Mesodermal cell (in vitro differentiated cells): ENCODE results near the gene TMED10.

ENCODE experiments used
- H3K27ac ChIP-seq: 2 replicates; pipeline ENCODE4 v1.7.0; 2013; ENCODE audit warnings: mild to moderate bottlenecking, low read depth, low read length, moderate library complexity; ENCODE audit not compliant: severe bottlenecking
- H3K36me3 ChIP-seq: 2 replicates; pipeline ENCODE4 v1.7.1; 2013; ENCODE audit warnings: mild to moderate bottlenecking, low read length, moderate library complexity; ENCODE audit not compliant: control insufficient read depth, insufficient read depth
- H3K4me1 ChIP-seq: one replicate; pipeline ENCODE4 v1.7.1; 2013; ENCODE audit warnings: mild to moderate bottlenecking, low read length; ENCODE audit not compliant: insufficient read depth, control insufficient read depth, poor library complexity, severe bottlenecking
- H3K4me3 ChIP-seq: 2 replicates; pipeline ENCODE4 v1.7.0; 2013; ENCODE audit warnings: low read length, control low read depth, mild to moderate bottlenecking; ENCODE audit not compliant: insufficient read depth, poor library complexity, severe bottlenecking; ENCODE audit errors: extremely low read depth
- H3K9me3 ChIP-seq: 2 replicates; pipeline ENCODE4 v1.7.1; 2013; ENCODE audit warnings: mild to moderate bottlenecking, low read length, moderate library complexity; ENCODE audit not compliant: control insufficient read depth
- WGBS, 2 experiments: methylation state at CpG; one replicate each; pipeline ENCODE4 v1.1.5; 2013; ENCODE audit warnings: missing lambda C conversion rate in 2 of 2; ENCODE audit not compliant: insufficient coverage in 2 of 2; 5-methylcytosine and 5-hydroxymethylcytosine counted together

TMED10 gene

GRCh38 chr14:75109877-75110276, 66.5 kb downstream of the TMED10 start:
- H3K4me3 ChIP-seq, result no peak overlapping the region
- H3K36me3 ChIP-seq, result peaks cover 96% of the 10 kb centered on the region
- no peaks in the 10 kb centered on the region for H3K9me3 ChIP-seq
- WGBS, 2 experiments, result 100% methylated on average over 1 of the region's 2 CpGs; no CpG with 5 or more reads in 1 of the 2 experiments
- H3K27ac ChIP-seq, result no peak overlapping the region
- H3K4me1 ChIP-seq, result no peaks in the 10 kb centered on the region

GRCh38 chr14:75107186-75107585, 69.2 kb downstream of the TMED10 start:
- H3K27ac ChIP-seq, result no peak overlapping the region
- peaks cover 89% of the 10 kb centered on the region for H3K36me3 ChIP-seq
- 100% methylated on average over 1 of the region's 3 CpGs; no CpG with 5 or more reads in 1 of the 2 experiments for WGBS, 2 experiments
- no peak overlapping the region for H3K4me3 ChIP-seq
- H3K9me3 ChIP-seq, result no peaks in the 10 kb centered on the region
- no peaks in the 10 kb centered on the region for H3K4me1 ChIP-seq

GRCh38 chr14:75101491-75101890, 74.9 kb downstream of the TMED10 start:
- 100% methylated on average over 2 to 3 of the region's 4 CpGs for WGBS, 2 experiments
- Histone ChIP-seq H3K36me3 (peaks cover 80% of the 10 kb centered on the region), H3K4me1 (no peaks in the 10 kb centered on the region), H3K9me3 (no peaks in the 10 kb centered on the region), H3K27ac (no peak overlapping the region), H3K4me3 (no peak overlapping the region)

GRCh38 chr14:75098682-75099081, 77.7 kb downstream of the TMED10 start:
- no peaks in the 10 kb centered on the region for H3K9me3 ChIP-seq
- no CpG with 5 or more reads among the region's 1 CpG for WGBS, 2 experiments
- H3K4me1 ChIP-seq, result no peaks in the 10 kb centered on the region
- no peak overlapping the region for H3K4me3 ChIP-seq
- H3K27ac ChIP-seq, result no peak overlapping the region
- H3K36me3 ChIP-seq, result peaks cover 84% of the 10 kb centered on the region

- no peak overlapping the region for H3K27ac ChIP-seq
- H3K4me1 ChIP-seq, result no peaks in the 10 kb centered on the region
- peaks cover 85% of the 10 kb centered on the region for H3K36me3 ChIP-seq
- H3K9me3 ChIP-seq, result no peaks in the 10 kb centered on the region
- H3K4me3 ChIP-seq, result no peak overlapping the region
These were observed 78.2 kb downstream of the TMED10 start for GRCh38 chr14:75098212-75098611.

GRCh38 chr14:75096959-75097358, 79.5 kb downstream of the TMED10 start:
- Histone ChIP-seq H3K36me3 (peaks cover 87% of the 10 kb centered on the region), H3K4me3 (no peak overlapping the region), H3K9me3 (no peaks in the 10 kb centered on the region), H3K27ac (no peak overlapping the region), H3K4me1 (no peaks in the 10 kb centered on the region)
- WGBS, 2 experiments, result 87 to 98% methylated on average over 5 of the region's 6 CpGs

- WGBS, 2 experiments, result 83 to 96% methylated on average over 3 of the region's 4 CpGs
- Histone ChIP-seq H3K36me3 (peaks cover 87% of the 10 kb centered on the region), H3K27ac (no peak overlapping the region), H3K4me1 (no peaks in the 10 kb centered on the region), H3K4me3 (no peak overlapping the region), H3K9me3 (no peaks in the 10 kb centered on the region)
These were observed 80.7 kb downstream of the TMED10 start for GRCh38 chr14:75095690-75096089.

- WGBS, 2 experiments, result 100% methylated on average over 1 of the region's 3 CpGs; no CpG with 5 or more reads in 1 of the 2 experiments
- no peaks in the 10 kb centered on the region for H3K9me3 ChIP-seq
- H3K4me3 ChIP-seq, result no peak overlapping the region
- no peaks in the 10 kb centered on the region for H3K4me1 ChIP-seq
- H3K36me3 ChIP-seq, result peaks cover 85% of the 10 kb centered on the region
- H3K27ac ChIP-seq, result no peak overlapping the region
These were observed 81.5 kb downstream of the TMED10 start for GRCh38 chr14:75094896-75095295.

GRCh38 chr14:75092698-75093097, 83.7 kb downstream of the TMED10 start:
- 63% methylated on average over 1 of the region's 2 CpGs; no CpG with 5 or more reads in 1 of the 2 experiments for WGBS, 2 experiments
- no peaks in the 10 kb centered on the region for H3K4me1 ChIP-seq
- no peak overlapping the region for H3K4me3 ChIP-seq
- H3K36me3 ChIP-seq, result peaks cover 79% of the 10 kb centered on the region
- H3K27ac ChIP-seq, result no peak overlapping the region
- no peaks in the 10 kb centered on the region for H3K9me3 ChIP-seq

- no peak overlapping the region for H3K27ac ChIP-seq
- H3K4me3 ChIP-seq, result no peak overlapping the region
- H3K36me3 ChIP-seq, result peaks cover 79% of the 10 kb centered on the region
- whole genome bisulfite sequencing, 2 experiments, result 78 to 86% methylated on average over 5 to 8 of the region's 8 CpGs
- no peaks in the 10 kb centered on the region for H3K4me1 ChIP-seq
- H3K9me3 ChIP-seq, result no peaks in the 10 kb centered on the region
These were observed 85.2 kb downstream of the TMED10 start for GRCh38 chr14:75091251-75091650.

GRCh38 chr14:75090353-75090752, 86.1 kb downstream of the TMED10 start:
- H3K4me3 ChIP-seq, result no peak overlapping the region
- H3K36me3 ChIP-seq, result peaks cover 78% of the 10 kb centered on the region
- 96 to 97% methylated on average over 3 of the region's 3 CpGs for WGBS, 2 experiments
- H3K9me3 ChIP-seq, result no peaks in the 10 kb centered on the region
- H3K27ac ChIP-seq, result no peak overlapping the region
- no peaks in the 10 kb centered on the region for H3K4me1 ChIP-seq
